DMS53 (cell line): ENCODE measurements around the gene RYR2.

Source experiments
- DNase-seq: peaks from one replicate; lab custom pipeline; 2025; lab: John Stamatoyannopoulos, UW

The RYR2 gene

DNA sequence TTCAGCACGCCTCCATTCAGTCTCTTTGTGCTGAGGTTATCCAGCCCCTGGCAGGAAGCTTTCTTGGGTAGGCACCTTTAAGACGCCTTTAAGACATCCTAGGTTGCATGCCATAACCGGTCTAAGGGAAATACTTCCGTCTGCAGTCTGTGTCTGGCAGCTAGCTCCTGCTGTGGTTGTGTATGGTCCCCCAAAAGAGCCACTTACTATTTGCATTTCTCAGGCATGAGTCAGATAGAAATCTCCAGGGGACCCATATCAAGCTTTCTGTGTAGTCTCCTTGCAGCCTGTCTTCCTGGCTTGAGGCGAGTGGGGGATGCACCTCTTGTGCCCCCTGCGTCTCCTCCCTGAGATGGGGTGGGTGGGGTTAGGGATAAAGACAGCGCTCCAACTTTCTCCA lies 10.0 kb upstream of the RYR2 start:
- DNase-seq, result peak; percentile 34

DNA sequence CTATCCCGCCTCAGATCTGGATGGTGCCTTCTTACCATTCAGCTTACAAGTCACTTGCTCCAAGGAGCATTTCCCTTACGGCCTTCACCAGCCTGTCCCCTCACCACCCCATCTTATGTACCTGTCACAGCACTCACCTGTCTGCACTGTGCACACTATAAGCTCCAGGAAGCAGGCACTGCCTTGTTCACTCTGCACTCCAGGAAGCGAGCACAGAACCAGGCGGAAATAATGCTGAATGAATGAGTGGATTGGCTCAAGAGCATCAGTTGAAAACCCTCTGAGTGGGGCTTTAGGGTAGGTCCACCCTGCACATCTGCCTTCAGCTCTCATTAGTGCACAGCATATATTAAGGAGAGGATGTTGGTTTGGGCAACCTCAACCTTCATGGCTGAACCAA lies 8.9 kb upstream of the RYR2 start:
- no peak for DNase-seq

DNA sequence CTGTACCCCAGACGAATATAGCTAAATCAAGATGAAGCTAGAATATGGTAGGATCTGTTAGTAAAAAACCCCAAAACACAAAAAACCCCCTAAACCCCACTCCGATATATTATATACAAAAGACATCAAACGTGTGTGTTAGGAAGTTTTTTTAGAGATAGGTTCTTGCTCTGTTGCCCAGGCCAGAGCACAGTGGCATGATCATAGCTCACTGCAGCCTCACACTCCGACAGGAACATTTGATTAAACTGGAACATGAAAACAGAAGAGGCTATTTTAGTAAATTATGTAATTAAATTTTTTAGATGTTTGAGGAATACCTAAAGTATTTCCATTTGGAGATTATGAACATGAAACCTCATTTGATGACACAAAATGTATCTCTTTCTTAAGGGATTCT lies 8.2 kb upstream of the RYR2 start:
- no peak for DNase-seq

DNA sequence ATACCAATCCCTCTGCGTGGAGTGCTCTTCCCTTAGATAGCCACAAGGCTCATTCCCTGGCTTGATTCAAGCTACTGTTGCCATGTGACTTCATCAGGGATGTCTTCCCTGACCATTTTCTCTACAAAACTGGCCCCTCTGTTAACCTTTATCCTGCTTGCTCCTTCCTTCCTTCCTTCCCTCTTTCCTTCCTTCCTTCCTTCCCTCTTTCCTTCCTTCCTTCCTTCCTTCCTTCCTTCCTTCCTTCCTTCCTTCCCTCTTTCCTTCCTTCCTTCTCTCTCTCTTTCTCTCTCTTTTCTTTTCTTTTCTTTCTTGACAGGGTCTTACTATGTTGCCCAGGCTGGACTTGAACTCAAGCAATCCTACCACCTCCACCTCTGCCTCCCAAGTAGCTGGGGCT lies 6.2 kb upstream of the RYR2 start:
- DNase-seq, result no peak

DNA sequence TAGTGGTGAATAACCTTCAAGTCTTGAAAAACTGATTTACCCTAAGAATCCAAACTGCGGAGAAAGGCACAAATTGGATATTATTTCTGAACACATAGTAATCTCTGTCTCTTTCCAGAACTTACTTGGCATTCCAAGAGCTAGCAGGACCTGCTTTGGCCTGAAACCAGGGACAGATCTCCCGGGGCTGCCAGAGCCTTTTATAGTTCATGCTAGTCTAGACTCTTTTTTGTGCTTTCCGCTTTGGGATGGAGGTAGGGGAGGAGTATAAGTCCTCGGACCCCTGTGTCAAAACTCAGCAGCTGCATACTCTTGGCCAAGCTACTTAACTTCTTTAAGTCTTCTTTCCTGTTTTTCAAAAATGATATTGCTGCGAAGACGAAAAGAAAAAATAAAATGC lies 3.8 kb upstream of the RYR2 start:
- no peak for DNase-seq

DNA sequence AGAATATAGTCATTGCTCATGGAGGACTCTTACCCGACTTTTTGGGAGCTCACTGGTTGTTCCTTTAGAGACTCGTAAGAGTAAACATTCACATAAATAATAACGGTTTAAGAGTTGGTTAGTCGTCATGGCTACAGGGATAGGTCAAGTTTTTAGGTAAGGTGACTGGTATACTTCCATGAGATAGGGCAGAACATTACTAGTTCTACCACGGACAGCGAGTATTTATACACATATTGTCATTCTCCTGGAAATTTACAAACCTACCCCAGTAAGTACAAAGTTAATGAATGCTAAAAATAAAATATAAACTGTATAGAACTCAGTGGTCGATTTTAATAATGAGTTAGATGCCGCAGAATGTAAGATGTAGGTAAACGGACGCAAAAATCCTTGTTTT lies 1.2 kb upstream of the RYR2 start:
- no peak for DNase-seq

GRCh38 chr1:237041461-237041794 lies 556 bp upstream of the RYR2 start:
- DNase-seq, result no peak

- DNase-seq, result peak; percentile 56
Observed at GRCh38 chr1:237042526-237042891, 525 bp downstream of the RYR2 start.

DNA sequence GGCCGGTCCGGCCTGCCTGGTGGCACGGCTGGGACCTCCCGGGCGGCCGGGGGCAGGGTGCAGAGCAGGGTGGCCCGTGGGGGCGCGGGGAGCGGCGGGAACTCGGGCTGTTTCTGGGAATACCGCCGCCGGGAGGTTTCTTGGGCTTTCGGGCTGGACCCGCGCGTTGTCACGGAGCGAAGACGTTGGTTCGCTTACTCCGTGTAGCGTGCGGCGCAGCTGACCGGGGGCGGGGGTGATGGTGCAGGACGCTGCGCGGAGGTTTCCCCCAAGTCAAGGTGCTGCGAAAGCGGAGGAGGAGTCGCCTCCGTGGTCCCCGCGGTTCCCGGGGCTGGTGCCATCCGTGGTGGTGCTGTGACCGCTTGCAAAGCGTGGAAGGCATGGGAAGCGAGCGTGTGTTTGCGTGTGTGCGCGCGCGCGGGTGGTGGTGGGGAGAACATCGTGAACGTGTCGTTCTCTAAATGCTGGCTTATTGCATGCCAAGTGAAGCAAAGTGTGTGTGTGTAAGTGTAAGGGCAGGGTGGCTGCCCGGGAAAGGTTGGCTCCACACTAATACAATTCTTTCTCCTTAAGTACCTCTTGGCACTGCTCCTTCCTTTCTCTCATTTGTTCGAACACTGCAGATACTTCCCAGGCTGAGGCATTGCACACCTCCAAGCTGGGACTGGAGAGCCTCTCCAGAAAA lies 1.1 kb downstream of the RYR2 start:
- peak; percentile 66 for DNase-seq

DNA sequence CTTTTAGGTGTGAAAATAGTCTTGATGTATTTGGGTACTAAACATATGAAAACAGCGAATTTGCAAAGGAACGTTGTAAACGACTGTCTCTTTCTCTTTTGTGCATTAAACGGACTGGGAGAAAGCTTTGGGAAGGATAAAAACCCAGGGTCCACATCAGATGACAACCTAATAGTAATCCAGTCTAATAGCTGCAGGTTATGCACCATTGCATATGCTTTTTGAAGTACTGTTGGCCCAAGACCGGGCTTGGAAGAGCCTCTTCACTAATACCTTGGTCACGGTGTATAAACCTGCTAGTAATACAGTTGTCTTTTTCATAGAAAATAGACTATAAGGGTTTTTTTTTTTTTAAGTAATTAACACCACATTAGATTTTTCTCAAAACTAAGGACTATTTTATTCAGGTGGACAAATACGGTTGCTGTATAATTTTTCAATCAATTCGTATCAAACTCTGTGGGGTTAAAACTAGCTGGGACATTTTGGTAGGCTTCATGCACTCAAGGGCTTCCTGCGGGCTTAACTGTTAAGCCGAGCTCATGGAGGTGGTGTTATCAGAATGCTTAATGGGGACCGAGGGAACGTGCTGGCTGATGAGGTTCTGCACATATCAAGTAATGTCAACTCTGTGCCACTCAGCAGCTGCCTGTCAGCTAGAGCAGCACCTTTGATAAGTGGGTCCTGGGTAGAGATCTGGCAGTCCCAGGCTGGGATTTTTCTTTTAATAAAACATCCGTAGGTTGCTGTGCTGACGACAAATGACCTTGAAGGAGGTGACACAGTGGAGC lies 2.1 kb downstream of the RYR2 start:
- peak; percentile 71 for DNase-seq

DNA sequence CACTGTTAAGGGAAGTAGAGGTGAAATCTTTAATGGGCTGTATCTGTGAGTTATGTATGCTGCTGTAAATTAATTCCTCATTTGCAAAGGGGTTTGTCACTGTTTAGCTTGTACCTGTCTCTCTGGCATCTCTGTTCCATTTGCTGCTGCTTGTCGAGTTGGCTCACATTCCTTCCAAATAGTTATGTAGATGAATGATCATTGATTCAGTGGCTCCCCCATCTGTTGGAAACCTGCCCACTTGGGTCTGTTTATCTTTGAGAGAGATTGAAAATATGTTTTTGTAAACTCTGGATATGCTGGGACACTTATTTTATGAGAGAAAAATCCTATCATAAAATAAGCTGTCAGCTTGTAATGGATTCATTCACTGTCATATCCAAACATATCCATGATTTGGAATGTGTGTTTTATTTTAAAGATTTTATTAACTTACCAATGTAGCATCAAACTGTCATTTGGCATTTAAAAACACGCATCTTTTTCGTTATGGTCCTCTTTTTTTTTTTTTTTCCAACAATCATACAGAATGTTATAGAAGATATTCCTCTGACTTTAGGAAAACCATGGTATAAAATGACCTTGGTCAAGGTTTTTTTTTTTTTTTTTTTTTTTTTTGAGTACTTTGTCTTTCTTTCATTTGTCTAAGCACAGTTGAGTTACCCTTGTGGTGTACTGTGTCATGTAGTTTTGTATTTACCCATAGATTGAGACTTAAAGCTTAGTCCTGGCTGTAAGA lies 3.5 kb downstream of the RYR2 start:
- no peak for DNase-seq

- DNase-seq, result no peak
Observed at GRCh38 chr1:237048803-237049202, 6.8 kb downstream of the RYR2 start.

DNA sequence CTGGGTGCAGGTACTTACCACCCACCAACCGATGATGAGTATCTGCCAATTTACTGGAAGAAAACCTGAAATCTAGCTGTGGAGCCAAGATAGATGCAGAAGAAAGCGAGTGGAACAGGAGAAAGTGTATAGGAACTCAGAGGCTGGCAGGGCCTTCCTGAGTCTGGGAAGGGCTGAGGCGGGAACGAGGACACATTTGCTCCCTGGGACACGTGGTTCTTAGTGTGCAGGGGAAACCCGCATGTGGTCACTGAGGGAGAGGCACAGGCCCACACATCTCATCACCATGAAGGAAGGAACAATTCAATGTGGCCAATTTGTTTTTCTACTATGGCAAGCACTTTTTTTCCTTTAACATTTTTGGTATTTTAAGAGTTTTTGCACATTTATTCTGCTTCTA lies 8.2 kb downstream of the RYR2 start:
- no peak for DNase-seq

DNA sequence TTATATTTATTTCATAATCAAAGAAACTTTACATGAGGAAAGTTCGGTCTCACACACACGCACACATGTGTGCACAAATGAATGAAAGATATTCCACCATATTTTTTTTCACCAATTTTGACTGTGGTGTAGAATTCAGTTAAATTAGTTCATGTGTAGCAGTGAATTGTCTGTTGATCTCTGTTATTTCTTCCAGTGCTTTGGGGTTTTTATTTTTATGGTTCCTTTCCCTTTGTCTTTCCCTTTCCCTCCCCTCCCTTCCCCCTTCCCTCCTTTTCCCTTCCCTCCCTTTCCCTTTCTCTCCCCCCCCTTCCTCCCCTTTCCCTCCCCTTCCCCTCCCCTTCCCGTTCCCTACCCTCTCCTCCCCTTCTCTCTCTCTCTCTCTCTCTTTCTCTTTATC lies 8.9 kb downstream of the RYR2 start:
- no peak for DNase-seq

DNA sequence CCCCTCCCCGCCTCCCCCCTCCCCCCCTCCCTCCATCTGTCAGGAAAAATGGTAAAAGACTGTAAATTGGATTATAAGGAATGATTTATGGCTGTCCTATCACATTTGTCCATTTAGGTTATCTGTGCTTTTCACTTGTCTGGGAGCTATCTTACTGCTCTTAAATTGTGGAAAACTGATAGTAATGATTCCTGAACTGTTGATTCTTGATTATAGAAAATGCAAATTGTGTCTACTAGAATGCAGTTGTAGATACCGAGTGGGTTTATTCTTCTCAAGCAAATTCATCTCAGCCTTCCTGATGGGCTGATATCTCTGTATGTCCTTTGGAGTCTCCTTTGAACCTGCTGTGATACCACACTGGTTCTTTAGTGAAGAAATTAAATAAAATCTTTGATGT lies 12.3 kb downstream of the RYR2 start:
- no peak for DNase-seq

- DNase-seq, result no peak
Observed at GRCh38 chr1:237058470-237058869, 16.5 kb downstream of the RYR2 start.

DNA sequence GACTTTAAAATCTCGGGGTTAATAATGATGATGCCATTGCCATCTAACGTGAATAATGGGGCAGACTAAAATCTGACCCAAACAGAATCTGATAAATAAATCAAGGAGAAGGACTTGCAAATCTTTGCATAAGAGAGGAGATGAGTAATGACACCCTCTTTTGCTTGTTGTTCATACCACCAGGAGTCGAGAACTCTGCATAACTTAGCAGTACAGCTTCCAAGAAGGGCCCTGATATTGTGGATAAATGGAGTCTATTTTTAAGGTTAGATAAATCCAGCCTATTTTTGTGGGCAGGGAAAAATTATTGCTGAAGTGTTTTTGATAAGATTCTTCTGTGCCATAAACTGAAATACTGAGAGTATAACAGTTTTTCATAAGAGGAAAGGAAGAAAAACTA lies 17.3 kb downstream of the RYR2 start:
- no peak for DNase-seq

DNA sequence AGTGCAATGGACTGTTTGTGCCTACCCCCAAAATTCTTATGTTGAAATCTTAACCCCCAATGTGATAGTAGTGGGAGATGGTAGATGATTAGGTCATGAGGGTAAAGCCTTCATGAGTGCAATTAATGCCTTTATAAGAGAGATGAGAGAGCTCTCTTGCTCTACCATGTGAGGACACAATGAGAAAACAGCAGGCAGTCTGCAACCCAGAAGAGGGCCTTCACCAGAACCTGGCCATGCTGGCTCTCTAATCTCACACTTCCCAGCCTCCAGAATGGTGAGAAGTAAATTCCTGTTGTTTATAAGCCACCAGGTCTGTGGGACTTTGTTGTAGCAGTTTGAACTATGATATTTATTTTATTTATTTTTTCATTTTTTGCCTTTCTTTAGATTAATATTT lies 21.0 kb downstream of the RYR2 start:
- DNase-seq, result no peak

GRCh38 chr1:237065903-237066302 lies 23.9 kb downstream of the RYR2 start:
- DNase-seq, result no peak

GRCh38 chr1:237070519-237070918 lies 28.5 kb downstream of the RYR2 start:
- DNase-seq, result no peak

DNA sequence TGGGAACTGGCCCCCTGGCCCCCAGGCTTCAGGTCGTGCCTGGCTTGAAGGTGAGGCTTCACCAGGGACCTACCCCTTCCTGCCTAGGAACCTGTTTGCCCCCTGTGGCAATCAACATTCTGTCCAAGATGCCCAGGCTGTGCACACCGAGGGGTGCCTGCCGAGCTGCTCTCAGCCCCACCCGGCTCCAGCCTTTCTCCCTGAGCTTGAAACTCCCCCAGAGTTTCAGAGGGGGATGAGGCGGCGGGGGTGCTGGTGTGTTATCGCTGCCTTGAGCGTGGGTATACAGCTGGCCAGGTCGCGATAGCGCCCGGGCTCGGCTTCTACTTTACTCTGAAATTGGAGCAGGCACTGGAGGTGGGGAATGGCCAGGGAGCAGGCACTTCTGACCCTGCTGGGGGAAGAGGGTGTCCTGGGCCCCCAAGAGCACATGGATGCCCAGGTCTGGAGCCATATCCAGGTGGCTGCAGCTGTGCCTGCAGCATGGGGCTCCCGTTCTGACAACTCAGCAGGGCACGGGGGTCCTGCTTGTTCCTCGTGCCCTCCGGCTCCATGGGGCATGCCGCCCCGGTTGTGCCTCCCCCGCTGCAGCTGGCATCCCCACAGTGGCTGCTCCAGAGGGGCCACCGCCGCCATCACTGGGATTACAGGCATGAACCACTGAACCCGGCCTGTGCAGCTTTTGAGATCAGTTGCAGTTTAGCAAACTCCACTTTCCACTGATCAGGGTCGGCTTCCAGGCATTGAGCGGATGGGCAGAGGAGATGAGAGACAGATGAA lies 29.8 kb downstream of the RYR2 start:
- DNase-seq, result no peak

DNA sequence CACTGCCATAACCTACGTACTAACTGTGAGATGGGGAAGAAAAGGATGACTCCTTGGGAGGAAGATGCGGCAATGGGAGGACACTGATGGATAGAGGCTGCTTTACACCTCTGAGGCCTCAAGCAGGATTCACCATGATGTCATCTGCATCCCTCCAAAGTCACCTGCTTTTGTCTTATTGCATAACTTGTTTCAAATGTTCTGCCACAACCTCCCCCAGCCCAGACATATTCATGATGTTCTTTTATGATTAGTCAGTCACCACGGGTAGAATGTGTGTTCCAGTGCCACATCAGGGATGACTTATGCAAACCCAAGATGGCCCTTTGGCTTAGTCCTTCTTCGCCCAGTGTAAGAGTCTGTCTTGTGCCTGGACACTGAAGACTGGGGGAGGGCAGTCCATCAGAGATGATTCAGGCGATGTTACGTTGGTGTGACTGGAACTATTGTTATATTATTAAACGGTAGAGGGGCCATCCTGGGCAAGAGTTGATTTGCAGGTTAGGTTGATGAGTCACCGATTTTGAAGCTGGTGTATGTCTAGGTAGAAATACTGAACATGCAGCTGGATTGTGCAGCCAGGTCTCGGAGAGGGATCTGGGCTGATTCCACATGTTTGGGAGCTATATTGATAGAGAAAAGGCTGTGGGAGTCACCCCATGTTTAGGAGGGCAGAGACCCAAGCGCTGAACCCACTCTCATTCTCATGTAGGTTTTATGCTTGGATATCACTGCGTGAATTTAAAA lies 32.6 kb downstream of the RYR2 start:
- DNase-seq, result peak; percentile 84
